NB4 (cell line): ENCODE measurements around the gene DIP2C.

Experiments used
- CTCF ChIP-seq: IDR thresholded peaks from one replicate; pipeline ENCODE4 v1.5.1; 2012; ENCODE audit warnings: low read depth, low read length
- POLR2A ChIP-seq: IDR thresholded peaks from 2 replicates; pipeline ENCODE4 v1.6.1; 2011; ENCODE audit warnings: mild to moderate bottlenecking; ENCODE audit not compliant: insufficient read length; ENCODE audit errors: extremely low read depth

GRCh38 chr10:422241-422640 is 267.2 kb downstream of the DIP2C start:
- TF ChIP-seq POLR2A = no peak
- no peak for TF ChIP-seq CTCF
